ENCODE results near the gene CDK5RAP1. TPM values are rescaled to one million over a fixed set of nuclear protein-coding genes. Genes with fewer than 3 reads are reported as not detected.

Gene CDK5RAP1
- total and polyA plus RNA-seq, 12 donors, result 11.3 to 134 (median 24.3) TPM

GRCh38 chr20:33372993-33373441, 28.3 kb downstream of the CDK5RAP1 start:
- Histone ChIP-seq H3K4me3 (no peak overlapping the region), H3K27ac (no peak overlapping the region), H3K9me3 (replicated peaks in 1 of 3) (no peaks in the 10 kb centered on the region), H3K4me1 (replicated peaks in 1 of 2) (no peaks in the 10 kb centered on the region), H3K27me3 (no peaks in the 10 kb centered on the region), H3K36me3 (replicated peaks in 1 of 2) (peaks cover 0 to 38% of the 10 kb centered on the region in 2 donors)
- 75 to 92% (median 89%) methylated on average over 3 to 4 of the region's 4 CpGs for WGBS, 4 donors
- TF ChIP-seq CTCF (IDR thresholded peaks at IDR 0.05) (no peak), POLR2A (IDR thresholded peaks at IDR 0.05) (no peak)
- intact Hi-C loops (cut with DNase I), result no loop called here
- no peak for DNase-seq

- Histone ChIP-seq H3K27ac (no peak overlapping the region), H3K4me1 (replicated peaks in 1 of 2) (no peaks in the 10 kb centered on the region), H3K27me3 (no peaks in the 10 kb centered on the region), H3K4me3 (no peak overlapping the region), H3K36me3 (replicated peaks in 1 of 2) (peaks cover 0 to 54% of the 10 kb centered on the region in 2 donors), H3K9me3 (replicated peaks in 1 of 3) (no peaks in the 10 kb centered on the region)
- no peak for TF ChIP-seq CTCF (IDR thresholded peaks at IDR 0.05)
- TF ChIP-seq POLR2A (IDR thresholded peaks at IDR 0.05), result no peak
- peak in 1 of 7 donors; percentile 23 for DNase-seq
- 88 to 93% (median 92%) methylated on average over 8 of the region's 8 CpGs for WGBS, 4 donors
- intact Hi-C loops (cut with DNase I), result no loop called here
Observed at GRCh38 chr20:33370291-33370690, 31.0 kb downstream of the CDK5RAP1 start.

DNA sequence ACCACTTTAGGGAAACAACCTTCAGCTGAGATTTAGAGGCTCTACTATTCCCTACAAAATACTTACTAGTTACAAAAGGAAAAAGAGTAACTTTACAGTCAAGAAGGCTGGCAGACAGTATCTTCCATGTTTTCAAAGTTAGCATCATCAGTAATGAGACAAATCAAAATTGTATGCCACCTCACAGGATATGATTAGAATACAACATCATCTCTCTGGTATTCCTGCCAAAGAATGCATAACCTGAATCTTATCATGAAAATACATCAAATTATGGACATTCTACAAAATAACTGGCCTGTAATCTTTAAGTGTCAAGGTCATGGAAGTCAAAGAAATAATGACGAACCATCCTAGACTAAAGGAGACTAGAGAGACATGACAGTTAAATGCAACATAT, 38.4 kb downstream of the CDK5RAP1 start:
- H3K9me3 ChIP-seq (replicated peaks in 1 of 3), result no peaks in the 10 kb centered on the region
- no peak for DNase-seq
- H3K4me1 ChIP-seq (replicated peaks in 1 of 2), result peaks cover 3 to 7% of the 10 kb centered on the region in 2 donors
- no peak overlapping the region for H3K4me3 ChIP-seq
- intact Hi-C loops (cut with DNase I), result no loop called here
- 39 to 52% (median 43%) methylated on average over 1 of the region's 1 CpG for WGBS, 4 donors
- no peak for TF ChIP-seq POLR2A (IDR thresholded peaks at IDR 0.05)
- TF ChIP-seq CTCF (IDR thresholded peaks at IDR 0.05), result no peak
- H3K36me3 ChIP-seq (replicated peaks in 1 of 2), result peaks cover 0 to 76% of the 10 kb centered on the region in 2 donors
- no peak overlapping the region for H3K27ac ChIP-seq
- H3K27me3 ChIP-seq, result no peaks in the 10 kb centered on the region

DNA sequence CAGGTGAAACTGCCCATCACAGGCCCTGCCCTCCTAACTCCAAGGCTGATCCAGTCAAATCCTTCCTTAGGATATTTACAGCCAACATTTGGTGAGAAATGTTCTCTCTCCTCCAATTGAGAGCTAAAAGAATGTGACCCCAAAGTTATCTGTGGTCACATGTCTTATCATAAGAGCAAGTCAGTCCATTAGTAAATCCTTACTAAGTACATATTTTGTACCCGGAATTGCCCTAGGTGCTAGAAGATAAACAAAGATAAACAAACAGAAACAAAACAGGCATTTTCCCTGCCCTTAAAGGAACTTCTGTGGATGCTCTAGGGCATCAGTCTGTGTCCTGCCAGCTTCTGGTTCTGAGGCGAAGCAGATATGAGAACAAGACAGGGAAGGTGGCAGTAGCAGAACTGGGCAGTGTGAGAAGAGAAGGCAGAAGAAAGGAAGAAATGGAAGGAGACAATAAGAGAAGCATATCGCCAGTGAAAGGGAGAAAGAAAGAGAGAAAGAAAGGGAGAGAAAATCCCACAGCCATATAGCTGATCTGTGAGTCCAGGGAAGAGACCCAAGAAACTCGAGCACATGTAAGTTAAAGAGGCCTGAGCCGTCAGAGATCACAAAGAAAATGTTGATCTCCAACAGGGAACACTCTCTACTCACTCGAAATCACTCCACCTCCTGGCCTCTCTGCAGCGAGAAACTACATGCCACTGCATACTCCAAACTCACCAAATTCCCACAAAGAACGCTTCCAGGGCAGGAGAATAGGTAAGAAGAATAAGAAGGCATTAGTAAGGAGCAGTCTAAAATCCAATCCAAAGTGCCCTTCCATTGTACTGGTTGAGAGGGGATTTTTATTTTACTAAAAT, 41.7 kb downstream of the CDK5RAP1 start:
- intact Hi-C loops (cut with DNase I), result no loop called here
- Histone ChIP-seq H3K36me3 (replicated peaks in 1 of 2) (peaks cover 0 to 53% of the 10 kb centered on the region in 2 donors), H3K9me3 (replicated peaks in 1 of 3) (no peaks in the 10 kb centered on the region), H3K27ac (no peak overlapping the region), H3K27me3 (no peaks in the 10 kb centered on the region), H3K4me1 (replicated peaks in 1 of 2) (peaks cover 3 to 7% of the 10 kb centered on the region in 2 donors), H3K4me3 (no peak overlapping the region)
- no peak for DNase-seq
- TF ChIP-seq POLR2A (IDR thresholded peaks at IDR 0.05) (no peak), CTCF (IDR thresholded peaks at IDR 0.05) (no peak)
- 74 to 93% (median 85%) methylated on average over 8 of the region's 8 CpGs for WGBS, 4 donors

Measured in adrenal gland (tissue), 12 donors.